ENCODE measurements around the gene SEMA4A. TPM values are rescaled to one million over a fixed set of nuclear protein-coding genes. Genes with fewer than 3 reads are reported as not detected.
"Not testable (repeated sequence)": the region's sequence is repeated elsewhere in the genome, so short reads cannot be mapped to it uniquely, and the experiment has no call there.

Gene SEMA4A
- total RNA-seq, 3 donors from 2014 or later (not counting 1 experiment from before 2014, with no cell fraction given), result 2.6 to 13.0 (median 7.0) TPM

DNA sequence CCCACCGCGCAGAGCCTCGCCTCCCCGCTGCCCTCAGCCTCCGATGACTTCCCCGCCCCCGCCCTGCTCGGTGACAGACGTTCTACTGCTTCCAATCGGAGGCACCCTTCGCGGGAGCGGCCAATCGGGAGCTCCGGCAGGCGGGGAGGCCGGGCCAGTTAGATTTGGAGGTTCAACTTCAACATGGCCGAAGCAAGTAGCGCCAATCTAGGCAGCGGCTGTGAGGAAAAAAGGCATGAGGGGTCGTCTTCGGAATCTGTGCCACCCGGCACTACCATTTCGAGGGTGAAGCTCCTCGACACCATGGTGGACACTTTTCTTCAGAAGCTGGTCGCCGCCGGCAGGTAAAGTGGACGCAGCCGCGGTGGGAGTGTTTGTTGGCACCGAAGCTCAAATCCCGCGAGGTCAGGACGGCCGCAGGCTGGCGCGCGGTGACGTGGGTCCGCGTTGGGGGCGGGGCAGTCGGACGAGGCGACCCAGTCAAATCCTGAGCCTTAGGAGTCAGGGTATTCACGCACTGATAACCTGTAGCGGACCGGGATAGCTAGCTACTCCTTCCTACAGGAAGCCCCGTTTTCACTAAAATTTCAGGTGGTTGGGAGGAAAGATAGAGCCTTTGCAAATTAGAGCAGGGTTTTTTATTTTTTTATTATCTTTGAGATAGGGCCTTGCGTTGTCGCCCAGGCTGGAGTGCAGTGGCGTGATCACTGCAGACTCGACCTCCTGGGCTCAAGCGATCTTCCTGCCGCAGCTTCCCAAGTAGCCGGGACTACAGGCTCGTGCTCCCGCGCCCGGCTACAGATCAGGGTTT, 59.7 kb downstream of the SEMA4A start, which contains the start of gene PMF1:
Gene PMF1 (plus strand): TSS at position 175 of the 811 bp plus-strand sequence. CDS start 9 bp downstream, at position 184.
- Mint-ChIP-seq H3K4me1 (peaks cover 25 to 30% of the 10 kb centered on the region in 2 donors), H3K36me3 (peaks cover 8% of the 10 kb centered on the region), H3K9me3 (no peaks in the 10 kb centered on the region), H3K27ac (peak within 1 kb of the TSS; percentile 99), H3K27me3 (ENCODE audit: low read depth in 2 of 2) (no peaks in the 10 kb centered on the region), H3K4me3 (peak within 1 kb of the TSS; percentile 98)
- H3K27me3 ChIP-seq (ENCODE audit: control insufficient read depth, insufficient read depth, low read length), result no peaks in the 10 kb centered on the region
- DNase-seq (peak; percentile 94 to 97), ATAC-seq (peak; percentile 94 to 99 (median 96))
- peaks cover 25% of the 10 kb centered on the region for H3K4me1 ChIP-seq (ENCODE audit: control insufficient read depth, insufficient read depth, low read length)
- H3K9me3 ChIP-seq (ENCODE audit: control insufficient read depth, insufficient read depth, low read length), result no peaks in the 10 kb centered on the region
- under 1% methylated on average over 60 of the region's 61 CpGs for WGBS (ENCODE audit: insufficient coverage)
- H3K4me3 ChIP-seq (ENCODE audit: low read length), result peak within 1 kb of the TSS; percentile 60
- intact Hi-C loops (cut with micrococcal nuclease), result loop anchor here (1.0 kb wide), 1 partner anchor 19 kb away; the partner anchor contains the start of gene SLC25A44
- peaks cover 22% of the 10 kb centered on the region for H3K36me3 ChIP-seq (ENCODE audit: control insufficient read depth, insufficient read depth, low read length)
- TF ChIP-seq, protein P1, sequence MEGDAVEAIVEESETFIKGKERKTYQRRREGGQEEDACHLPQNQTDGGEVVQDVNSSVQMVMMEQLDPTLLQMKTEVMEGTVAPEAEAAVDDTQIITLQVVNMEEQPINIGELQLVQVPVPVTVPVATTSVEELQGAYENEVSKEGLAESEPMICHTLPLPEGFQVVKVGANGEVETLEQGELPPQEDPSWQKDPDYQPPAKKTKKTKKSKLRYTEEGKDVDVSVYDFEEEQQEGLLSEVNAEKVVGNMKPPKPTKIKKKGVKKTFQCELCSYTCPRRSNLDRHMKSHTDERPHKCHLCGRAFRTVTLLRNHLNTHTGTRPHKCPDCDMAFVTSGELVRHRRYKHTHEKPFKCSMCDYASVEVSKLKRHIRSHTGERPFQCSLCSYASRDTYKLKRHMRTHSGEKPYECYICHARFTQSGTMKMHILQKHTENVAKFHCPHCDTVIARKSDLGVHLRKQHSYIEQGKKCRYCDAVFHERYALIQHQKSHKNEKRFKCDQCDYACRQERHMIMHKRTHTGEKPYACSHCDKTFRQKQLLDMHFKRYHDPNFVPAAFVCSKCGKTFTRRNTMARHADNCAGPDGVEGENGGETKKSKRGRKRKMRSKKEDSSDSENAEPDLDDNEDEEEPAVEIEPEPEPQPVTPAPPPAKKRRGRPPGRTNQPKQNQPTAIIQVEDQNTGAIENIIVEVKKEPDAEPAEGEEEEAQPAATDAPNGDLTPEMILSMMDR (IDR thresholded peaks at IDR 0.05), result no peak
- H3K27ac ChIP-seq (ENCODE audit: low read length), result peak within 1 kb of the TSS; percentile 85

GRCh38 chr1:156213644-156213966, 60.2 kb downstream of the SEMA4A start:
- Mint-ChIP-seq H3K27me3 (ENCODE audit: low read depth in 2 of 2) (no peaks in the 10 kb centered on the region), H3K27ac (peak overlapping the region; percentile 99), H3K4me3 (peak overlapping the region; percentile 98), H3K4me1 (peaks cover 28 to 32% of the 10 kb centered on the region in 2 donors), H3K9me3 (no peaks in the 10 kb centered on the region), H3K36me3 (peaks cover 3% of the 10 kb centered on the region)
- Histone ChIP-seq H3K27me3 (ENCODE audit: control insufficient read depth, insufficient read depth, low read length) (no peaks in the 10 kb centered on the region), H3K4me3 (ENCODE audit: low read length) (peak overlapping the region; percentile 60), H3K27ac (ENCODE audit: low read length) (peak overlapping the region; percentile 85), H3K9me3 (ENCODE audit: control insufficient read depth, insufficient read depth, low read length) (no peaks in the 10 kb centered on the region), H3K4me1 (ENCODE audit: control insufficient read depth, insufficient read depth, low read length) (peaks cover 25% of the 10 kb centered on the region), H3K36me3 (ENCODE audit: control insufficient read depth, insufficient read depth, low read length) (peaks cover 18% of the 10 kb centered on the region)
- intact Hi-C loops (cut with micrococcal nuclease), result no loop called here
- no peak for ATAC-seq
- TF ChIP-seq, protein P1 (IDR thresholded peaks at IDR 0.05), result no peak
- DNase-seq, result no peak
- 33% methylated on average over 11 of the region's 11 CpGs for WGBS (ENCODE audit: insufficient coverage)

- no peaks in the 10 kb centered on the region for H3K27me3 ChIP-seq (ENCODE audit: control insufficient read depth, insufficient read depth, low read length)
- no peaks in the 10 kb centered on the region for H3K36me3 Mint-ChIP-seq
- DNase-seq (no peak), ATAC-seq (no peak)
- H3K27me3 Mint-ChIP-seq (ENCODE audit: low read depth in 2 of 2), result no peaks in the 10 kb centered on the region
- intact Hi-C loops (cut with micrococcal nuclease), result no loop called here
- peak overlapping the region; percentile 79 for H3K4me3 Mint-ChIP-seq
- 82% methylated on average over 16 of the region's 16 CpGs for WGBS (ENCODE audit: insufficient coverage)
- peaks cover 28 to 33% of the 10 kb centered on the region in 2 donors for H3K4me1 Mint-ChIP-seq
- peaks cover 16% of the 10 kb centered on the region for H3K36me3 ChIP-seq (ENCODE audit: control insufficient read depth, insufficient read depth, low read length)
- no peaks in the 10 kb centered on the region for H3K9me3 Mint-ChIP-seq
- peak overlapping the region; percentile 99 for H3K27ac Mint-ChIP-seq
- peaks cover 25% of the 10 kb centered on the region for H3K4me1 ChIP-seq (ENCODE audit: control insufficient read depth, insufficient read depth, low read length)
- H3K4me3 ChIP-seq (ENCODE audit: low read length), result no peak overlapping the region
- H3K9me3 ChIP-seq (ENCODE audit: control insufficient read depth, insufficient read depth, low read length), result no peaks in the 10 kb centered on the region
- H3K27ac ChIP-seq (ENCODE audit: low read length), result peak overlapping the region; percentile 85
- TF ChIP-seq, protein P1 (IDR thresholded peaks at IDR 0.05), result no peak
These were observed 60.8 kb downstream of the SEMA4A start for GRCh38 chr1:156214024-156214748.

GRCh38 chr1:156216361-156217086, 63.1 kb downstream of the SEMA4A start:
- DNase-seq; H3K27me3 Mint-ChIP-seq (ENCODE audit: low read depth in 2 of 2); H3K27ac ChIP-seq (ENCODE audit: low read length); H3K27ac Mint-ChIP-seq; intact Hi-C loops (cut with micrococcal nuclease); ATAC-seq; H3K36me3 ChIP-seq (ENCODE audit: control insufficient read depth, insufficient read depth, low read length); H3K4me3 Mint-ChIP-seq; H3K36me3 Mint-ChIP-seq; H3K27me3 ChIP-seq (ENCODE audit: control insufficient read depth, insufficient read depth, low read length); H3K9me3 Mint-ChIP-seq; H3K4me3 ChIP-seq (ENCODE audit: low read length); H3K9me3 ChIP-seq (ENCODE audit: control insufficient read depth, insufficient read depth, low read length): not testable (repeated sequence)
- WGBS (ENCODE audit: insufficient coverage), result 98% methylated on average over 50 of the region's 55 CpGs
- peaks cover 28 to 42% of the 10 kb centered on the region in 2 donors for H3K4me1 Mint-ChIP-seq
- H3K4me1 ChIP-seq (ENCODE audit: control insufficient read depth, insufficient read depth, low read length), result peaks cover 25% of the 10 kb centered on the region

All from natural killer cell (primary cell).